ENCODE measurements around the gene ALDH16A1. TPM values are rescaled to one million over a fixed set of nuclear protein-coding genes. Genes with fewer than 3 reads are reported as not detected.
A peak's percentile ranks its signal among the peaks of the same experiment; 100 is the strongest.

Gene ALDH16A1
- total RNA-seq, 2 donors from 2014 or later: 21.8 to 29.8 TPM

DNA sequence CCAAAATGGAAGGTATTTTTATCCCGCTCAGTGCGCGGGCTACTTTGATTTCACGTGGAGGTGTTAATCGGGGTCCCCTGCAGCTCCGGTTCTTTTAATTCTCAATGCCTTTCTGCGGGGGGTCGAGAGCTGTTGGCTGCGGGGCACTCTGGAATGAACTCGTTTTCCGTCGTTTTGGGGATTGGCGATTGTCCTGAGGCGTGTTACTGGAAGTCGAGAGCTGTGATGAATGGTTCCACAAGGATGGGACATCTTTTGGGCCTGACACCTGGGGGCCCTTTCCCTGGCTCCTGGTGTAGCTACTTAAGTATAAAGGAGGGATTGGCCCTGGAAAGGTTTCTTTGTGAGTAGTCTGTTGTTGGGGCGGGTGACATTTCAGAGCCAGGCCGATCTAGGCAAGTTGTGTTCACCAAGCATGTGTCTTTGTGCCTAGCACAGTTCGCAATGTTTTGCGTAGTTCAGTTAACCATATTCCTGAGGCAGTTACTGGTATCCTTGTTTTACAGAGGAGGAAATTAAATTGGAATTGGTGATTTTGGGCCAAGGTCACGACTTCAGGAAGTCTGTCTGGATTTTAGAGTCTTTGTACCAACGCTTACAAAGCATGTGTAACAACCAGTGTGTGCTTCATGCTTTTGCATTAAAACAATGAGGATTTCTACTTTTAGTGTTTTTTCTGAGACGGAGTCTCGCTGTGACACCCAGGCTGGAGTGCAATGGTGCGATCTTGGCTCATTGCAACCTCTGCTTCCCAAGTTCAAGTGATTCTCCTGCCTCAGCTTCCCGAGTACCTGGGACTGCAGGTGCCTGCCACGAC lies 35.2 kb downstream of the ALDH16A1 start:
- peaks cover 35% of the 10 kb centered on the region for H3K36me3 ChIP-seq
- no peaks in the 10 kb centered on the region for H3K9me3 ChIP-seq
- DNase-seq (ENCODE audit: low spot score) (no peak), ATAC-seq (ENCODE audit: insufficient number of reproducible peaks, low FRiP score, low read depth) (no peak)
- H3K4me1 ChIP-seq (ENCODE audit: control insufficient read depth in 1 of 2, low read depth in 2 of 2): peaks cover 10 to 21% of the 10 kb centered on the region in 2 donors
- H3K27ac ChIP-seq: peak overlapping the region; percentile 80 to 84
- TF ChIP-seq, protein P1, sequence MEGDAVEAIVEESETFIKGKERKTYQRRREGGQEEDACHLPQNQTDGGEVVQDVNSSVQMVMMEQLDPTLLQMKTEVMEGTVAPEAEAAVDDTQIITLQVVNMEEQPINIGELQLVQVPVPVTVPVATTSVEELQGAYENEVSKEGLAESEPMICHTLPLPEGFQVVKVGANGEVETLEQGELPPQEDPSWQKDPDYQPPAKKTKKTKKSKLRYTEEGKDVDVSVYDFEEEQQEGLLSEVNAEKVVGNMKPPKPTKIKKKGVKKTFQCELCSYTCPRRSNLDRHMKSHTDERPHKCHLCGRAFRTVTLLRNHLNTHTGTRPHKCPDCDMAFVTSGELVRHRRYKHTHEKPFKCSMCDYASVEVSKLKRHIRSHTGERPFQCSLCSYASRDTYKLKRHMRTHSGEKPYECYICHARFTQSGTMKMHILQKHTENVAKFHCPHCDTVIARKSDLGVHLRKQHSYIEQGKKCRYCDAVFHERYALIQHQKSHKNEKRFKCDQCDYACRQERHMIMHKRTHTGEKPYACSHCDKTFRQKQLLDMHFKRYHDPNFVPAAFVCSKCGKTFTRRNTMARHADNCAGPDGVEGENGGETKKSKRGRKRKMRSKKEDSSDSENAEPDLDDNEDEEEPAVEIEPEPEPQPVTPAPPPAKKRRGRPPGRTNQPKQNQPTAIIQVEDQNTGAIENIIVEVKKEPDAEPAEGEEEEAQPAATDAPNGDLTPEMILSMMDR (IDR thresholded peaks at IDR 0.05): no peak
- H3K27me3 ChIP-seq (replicated peaks; ENCODE audit: insufficient read depth): no peaks in the 10 kb centered on the region
- peak overlapping the region; percentile 83 for H3K4me3 ChIP-seq

DNA sequence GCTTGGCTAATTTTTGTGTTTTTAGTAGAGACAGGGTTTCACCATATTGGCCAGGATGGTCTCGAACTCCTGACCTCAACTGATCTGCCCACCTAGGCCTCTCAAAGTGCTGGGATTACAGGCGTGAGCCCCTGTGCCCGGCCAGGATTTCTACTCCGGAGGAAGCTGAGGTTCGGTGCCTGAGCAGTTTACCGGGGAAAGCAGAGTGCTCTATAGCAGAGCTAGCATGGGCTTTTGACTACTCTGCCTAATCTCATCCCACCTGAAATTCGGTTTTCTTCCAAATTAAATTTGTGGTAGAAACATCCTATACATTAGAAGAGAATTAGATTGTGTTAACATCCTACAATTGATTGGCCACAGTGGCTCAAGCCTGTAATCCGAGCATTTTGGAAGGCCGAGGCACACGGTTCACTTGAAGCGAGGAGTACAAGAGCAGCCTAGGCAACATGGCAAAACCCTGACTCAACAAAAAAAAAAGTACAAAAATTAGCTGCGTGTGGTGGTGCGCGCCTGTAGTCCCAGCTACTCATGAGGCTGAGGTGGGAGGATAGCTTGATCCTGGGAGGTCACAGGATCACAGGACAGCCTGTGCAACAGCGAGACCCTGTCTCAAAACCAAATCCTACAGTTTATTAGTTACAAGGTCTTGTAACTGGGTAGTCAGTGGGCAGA lies 36.0 kb downstream of the ALDH16A1 start:
- no peak for ATAC-seq (ENCODE audit: insufficient number of reproducible peaks, low FRiP score, low read depth)
- TF ChIP-seq, protein P1 (IDR thresholded peaks at IDR 0.05): no peak
- no peak for DNase-seq (ENCODE audit: low spot score)
- peaks cover 10 to 21% of the 10 kb centered on the region in 2 donors for H3K4me1 ChIP-seq (ENCODE audit: control insufficient read depth in 1 of 2, low read depth in 2 of 2)
- no peaks in the 10 kb centered on the region for H3K9me3 ChIP-seq
- peaks cover 35% of the 10 kb centered on the region for H3K36me3 ChIP-seq
- peak overlapping the region; percentile 83 for H3K4me3 ChIP-seq
- no peaks in the 10 kb centered on the region for H3K27me3 ChIP-seq (replicated peaks; ENCODE audit: insufficient read depth)
- H3K27ac ChIP-seq: peak overlapping the region in 1 of 2 donors; percentile 80

DNA sequence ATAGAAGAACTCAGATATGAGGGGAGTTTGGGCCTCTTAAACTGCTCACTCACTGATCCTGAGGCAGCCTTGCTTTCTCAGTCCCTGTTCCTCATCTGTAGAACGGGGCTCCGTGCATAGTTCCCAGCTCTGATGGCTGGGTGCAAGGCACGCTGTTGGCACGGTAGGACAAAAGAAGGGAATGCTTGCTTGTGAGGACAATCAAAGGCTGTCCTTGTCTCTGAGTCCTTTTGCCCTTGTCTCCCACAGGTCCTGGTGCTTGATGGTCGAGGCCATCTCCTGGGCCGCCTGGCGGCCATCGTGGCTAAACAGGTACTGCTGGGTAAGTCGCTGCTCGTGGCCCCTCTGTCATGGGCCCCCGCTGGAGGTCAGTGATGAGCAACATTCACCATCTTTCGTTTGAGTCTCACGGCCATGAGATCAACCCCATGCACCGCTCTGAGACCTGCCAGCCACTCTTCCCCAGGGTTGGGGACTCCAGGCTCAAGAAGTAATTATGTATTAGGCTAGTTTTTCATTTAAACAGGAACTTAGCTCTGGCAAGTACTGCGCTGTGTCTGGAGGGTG lies 36.7 kb downstream of the ALDH16A1 start:
- peaks cover 35% of the 10 kb centered on the region for H3K36me3 ChIP-seq
- TF ChIP-seq, protein P1 (IDR thresholded peaks at IDR 0.05): no peak
- H3K27ac ChIP-seq: peak overlapping the region in 1 of 2 donors; percentile 80
- no peaks in the 10 kb centered on the region for H3K27me3 ChIP-seq (replicated peaks; ENCODE audit: insufficient read depth)
- H3K4me3 ChIP-seq: peak overlapping the region; percentile 83
- ATAC-seq (ENCODE audit: insufficient number of reproducible peaks, low FRiP score, low read depth): no peak
- no peak for DNase-seq (ENCODE audit: low spot score)
- peaks cover 10 to 21% of the 10 kb centered on the region in 2 donors for H3K4me1 ChIP-seq (ENCODE audit: control insufficient read depth in 1 of 2, low read depth in 2 of 2)
- no peaks in the 10 kb centered on the region for H3K9me3 ChIP-seq

DNA sequence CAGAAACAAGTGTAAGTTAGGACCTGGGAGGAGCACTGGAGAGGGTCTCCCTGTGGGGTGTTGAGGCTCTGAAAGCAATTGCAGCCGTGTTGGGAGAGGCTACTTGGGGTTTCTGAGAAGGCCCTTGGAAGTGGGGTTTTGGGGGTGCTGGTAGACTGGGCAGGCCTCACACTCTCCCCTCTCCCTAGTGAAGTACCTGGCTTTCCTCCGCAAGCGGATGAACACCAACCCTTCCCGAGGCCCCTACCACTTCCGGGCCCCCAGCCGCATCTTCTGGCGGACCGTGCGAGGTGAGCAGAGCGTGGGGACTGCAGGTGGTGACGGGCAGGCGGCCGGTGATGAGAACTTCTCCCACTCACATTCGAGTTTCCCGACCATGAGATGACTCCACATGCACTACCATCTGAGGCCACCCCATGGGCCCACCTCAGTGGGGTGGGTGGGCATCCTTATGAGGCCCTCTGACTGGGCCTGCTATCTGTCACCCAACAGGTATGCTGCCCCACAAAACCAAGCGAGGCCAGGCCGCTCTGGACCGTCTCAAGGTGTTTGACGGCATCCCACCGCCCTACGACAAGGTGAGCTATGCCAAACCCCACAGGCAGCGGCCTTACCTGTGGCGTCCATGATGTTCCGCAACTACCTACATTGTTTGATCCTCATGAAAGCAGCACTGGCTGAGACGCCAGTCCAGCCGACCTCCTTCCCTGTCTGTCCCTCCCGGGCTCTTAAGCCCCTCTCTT lies 37.4 kb downstream of the ALDH16A1 start:
- Histone ChIP-seq H3K4me3 (no peak overlapping the region), H3K27ac (no peak overlapping the region), H3K36me3 (peaks cover 35% of the 10 kb centered on the region), H3K9me3 (no peaks in the 10 kb centered on the region), H3K27me3 (replicated peaks; ENCODE audit: insufficient read depth) (no peaks in the 10 kb centered on the region), H3K4me1 (ENCODE audit: control insufficient read depth in 1 of 2, low read depth in 2 of 2) (peaks cover 10 to 26% of the 10 kb centered on the region in 2 donors)
- DNase-seq (ENCODE audit: low spot score) (no peak), ATAC-seq (ENCODE audit: insufficient number of reproducible peaks, low FRiP score, low read depth) (no peak)
- TF ChIP-seq, protein P1 (IDR thresholded peaks at IDR 0.05): no peak
